ENCODE data around the gene WNT4.
A peak's percentile ranks its signal among the peaks of the same experiment; 100 is the strongest.
"Not testable (repeated sequence)": the region's sequence is repeated elsewhere in the genome, so short reads cannot be mapped to it uniquely, and the experiment has no call there.

WNT4 gene

GRCh38 chr1:22110016-22110415 lies 32.9 kb downstream of the WNT4 start:
- DNase-seq (ENCODE audit: low spot score): no peak

GRCh38 chr1:22108339-22109105 lies 34.4 kb downstream of the WNT4 start:
- no peak for DNase-seq (ENCODE audit: low spot score)

DNA sequence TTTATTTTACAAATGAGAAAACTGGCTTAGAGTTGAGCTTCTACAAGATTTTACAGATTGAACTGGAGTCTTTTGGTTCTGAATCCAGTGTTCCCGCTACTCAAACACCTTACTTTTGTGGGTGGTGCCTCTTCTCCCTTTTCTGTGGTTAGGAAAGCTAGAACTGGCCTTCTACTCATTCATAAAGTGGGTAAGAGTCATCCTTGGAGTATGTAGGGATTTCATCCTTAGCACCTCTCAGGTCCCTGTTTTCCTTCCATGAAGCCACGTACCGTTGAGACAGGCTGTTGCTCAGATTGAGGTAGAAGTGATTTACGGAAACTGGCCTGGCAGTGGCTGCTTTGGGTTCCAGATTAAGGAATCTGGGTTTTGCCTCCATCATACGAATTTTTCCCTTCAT lies 35.8 kb downstream of the WNT4 start:
- no peak for DNase-seq (ENCODE audit: low spot score)

- DNase-seq (ENCODE audit: low spot score): peak; percentile 73
Observed at GRCh38 chr1:22105611-22106207, 37.2 kb downstream of the WNT4 start.

GRCh38 chr1:22104865-22105437 lies 37.9 kb downstream of the WNT4 start:
- no peak for DNase-seq (ENCODE audit: low spot score)

DNA sequence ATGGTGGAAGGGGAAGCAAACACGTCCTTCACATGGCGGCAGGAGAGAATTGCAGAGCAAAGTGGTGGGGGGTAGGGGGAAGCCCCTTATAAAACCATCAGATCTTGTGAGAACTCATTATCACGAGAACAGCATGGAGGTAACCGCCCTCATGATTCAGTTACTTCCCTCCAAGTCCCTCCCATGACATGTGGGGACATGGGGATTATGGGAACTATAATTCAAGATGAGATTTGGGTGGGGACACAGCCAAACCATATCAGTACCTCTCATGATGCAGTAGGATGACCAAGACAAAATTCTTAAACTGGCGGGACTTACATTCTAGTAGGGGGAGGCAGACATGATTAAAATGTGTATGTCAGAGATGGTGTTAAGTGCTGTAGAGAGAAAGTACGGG lies 38.8 kb downstream of the WNT4 start:
- no peak for DNase-seq (ENCODE audit: low spot score)

DNA sequence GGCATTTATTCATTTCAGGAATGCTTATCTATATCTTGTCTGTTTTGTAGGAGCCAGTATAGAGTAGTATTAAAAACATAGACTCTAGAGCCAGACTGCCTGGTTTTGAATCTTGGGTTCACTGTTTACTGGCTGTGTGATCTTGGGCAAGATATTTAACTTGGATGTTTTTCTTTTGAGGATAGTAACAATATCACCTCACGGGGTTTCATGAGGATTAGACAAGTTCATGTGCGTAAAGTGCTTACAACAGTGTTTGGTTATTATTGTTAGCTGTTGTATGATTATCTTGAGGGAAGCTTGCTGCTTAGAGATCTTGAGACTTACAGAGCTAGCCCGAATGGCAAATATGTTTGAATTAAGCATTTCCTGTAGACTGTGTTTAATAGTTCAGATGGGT lies 40.2 kb downstream of the WNT4 start:
- DNase-seq (ENCODE audit: low spot score): no peak

DNA sequence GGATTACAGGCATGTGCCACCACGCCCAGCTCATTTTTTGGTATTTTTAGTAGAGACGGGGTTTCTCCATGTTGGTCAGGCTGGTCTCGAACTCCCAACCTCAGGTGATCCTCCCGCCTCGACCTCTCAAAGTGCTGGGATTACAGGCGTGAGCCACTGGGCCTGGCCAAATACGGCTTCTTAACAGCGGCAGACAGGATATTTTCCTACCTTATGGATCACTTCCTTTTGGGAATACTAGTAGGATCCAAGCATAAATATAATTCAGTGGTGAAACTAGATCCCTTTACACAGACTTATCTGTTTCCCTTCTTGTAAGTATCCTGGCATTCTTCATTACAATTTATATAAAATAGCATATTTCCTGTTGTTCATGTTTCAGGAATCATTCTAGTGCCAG lies 40.9 kb downstream of the WNT4 start:
- DNase-seq (ENCODE audit: low spot score): no peak

GRCh38 chr1:22101199-22101598 lies 41.7 kb downstream of the WNT4 start:
- no peak for DNase-seq (ENCODE audit: low spot score)

GRCh38 chr1:22100168-22100567 lies 42.7 kb downstream of the WNT4 start:
- DNase-seq (ENCODE audit: low spot score): no peak

GRCh38 chr1:22098752-22099151 lies 44.1 kb downstream of the WNT4 start:
- no peak for DNase-seq (ENCODE audit: low spot score)

DNA sequence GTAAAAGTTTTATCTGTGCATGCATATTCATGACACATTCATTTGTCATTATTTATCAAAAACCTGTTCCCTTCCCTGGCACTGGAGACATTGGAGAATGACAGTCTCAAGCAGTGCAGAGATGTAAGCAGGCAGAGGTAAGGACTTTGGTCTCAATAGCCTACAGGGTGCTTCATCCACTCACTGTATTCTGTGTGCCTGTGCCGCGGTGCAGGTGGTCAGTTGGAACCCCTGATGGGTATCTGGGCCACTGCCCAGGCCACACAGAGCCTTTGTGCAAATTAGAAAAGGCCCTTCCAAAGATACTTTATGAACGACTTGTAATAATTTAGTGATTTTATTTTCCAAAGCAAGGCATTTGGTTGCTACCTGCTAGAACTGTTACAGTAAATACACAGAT lies 46.4 kb downstream of the WNT4 start:
- peak; percentile 60 for DNase-seq (ENCODE audit: low spot score)

DNA sequence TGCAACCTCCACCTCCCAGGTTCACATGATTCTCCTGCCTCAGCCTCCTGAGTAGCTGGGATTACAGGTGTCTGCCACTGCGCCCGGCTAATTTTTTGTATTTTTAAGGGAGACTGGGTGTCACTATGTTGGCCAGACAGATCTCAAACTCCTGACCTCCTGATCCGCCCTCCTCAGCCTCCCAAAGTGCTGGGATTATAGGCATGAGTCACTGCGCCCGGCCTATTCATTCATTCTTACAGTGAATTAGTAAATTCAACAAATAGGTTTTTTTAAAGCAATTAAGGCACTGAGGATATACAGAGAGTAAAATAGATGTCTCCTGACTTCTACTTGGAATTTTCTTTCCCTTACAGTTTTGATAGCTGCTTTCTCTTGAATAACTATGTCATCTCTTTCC lies 46.9 kb downstream of the WNT4 start:
- no peak for DNase-seq (ENCODE audit: low spot score)

GRCh38 chr1:22093513-22093912 lies 49.4 kb downstream of the WNT4 start:
- DNase-seq (ENCODE audit: low spot score): no peak

- not testable (repeated sequence) for DNase-seq (ENCODE audit: low spot score)
Observed at GRCh38 chr1:22092026-22092768, 50.7 kb downstream of the WNT4 start.

- DNase-seq (ENCODE audit: low spot score): no peak
Observed at GRCh38 chr1:22090867-22091266, 52.0 kb downstream of the WNT4 start.

DNA sequence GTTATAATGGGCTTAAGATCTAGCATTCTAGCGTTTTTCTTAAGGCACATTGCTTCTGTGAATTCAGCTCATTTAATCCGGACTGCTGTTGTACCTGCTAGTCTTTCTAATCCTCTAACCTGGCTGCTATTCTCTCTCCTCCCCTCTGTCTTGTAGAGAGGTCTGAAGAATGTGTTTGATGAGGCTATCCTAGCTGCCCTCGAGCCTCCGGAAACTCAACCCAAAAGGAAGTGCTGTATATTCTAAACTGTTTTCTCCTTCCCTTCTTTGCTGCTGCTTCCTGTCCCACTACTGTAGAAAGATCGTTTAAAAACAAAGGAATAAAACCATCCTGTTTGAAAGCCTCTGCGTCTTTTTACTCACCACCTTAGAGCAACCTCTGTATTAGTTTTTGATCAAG lies 53.1 kb downstream of the WNT4 start:
- DNase-seq (ENCODE audit: low spot score): no peak

DNA sequence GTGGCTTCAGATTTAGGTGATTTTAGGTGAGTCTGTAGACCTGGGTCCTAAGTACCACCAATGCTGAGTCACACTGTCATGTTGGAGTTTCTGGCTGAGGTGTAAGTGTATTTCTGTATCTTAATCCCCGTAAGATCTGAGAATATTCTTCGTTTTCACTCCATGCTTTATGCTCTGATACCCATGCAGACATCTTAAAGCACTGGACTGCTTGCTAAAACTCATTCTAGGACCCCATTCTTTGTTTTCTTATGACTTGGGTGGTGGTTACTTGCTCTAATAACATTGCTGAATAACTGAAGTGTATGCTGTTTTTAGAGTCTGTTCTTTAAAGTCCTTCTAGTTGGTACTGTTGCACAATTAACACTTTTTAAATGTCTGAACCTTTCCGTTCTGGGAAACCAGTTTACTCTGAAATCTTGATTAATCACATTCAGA lies 53.7 kb downstream of the WNT4 start:
- no peak for DNase-seq (ENCODE audit: low spot score)

DNA sequence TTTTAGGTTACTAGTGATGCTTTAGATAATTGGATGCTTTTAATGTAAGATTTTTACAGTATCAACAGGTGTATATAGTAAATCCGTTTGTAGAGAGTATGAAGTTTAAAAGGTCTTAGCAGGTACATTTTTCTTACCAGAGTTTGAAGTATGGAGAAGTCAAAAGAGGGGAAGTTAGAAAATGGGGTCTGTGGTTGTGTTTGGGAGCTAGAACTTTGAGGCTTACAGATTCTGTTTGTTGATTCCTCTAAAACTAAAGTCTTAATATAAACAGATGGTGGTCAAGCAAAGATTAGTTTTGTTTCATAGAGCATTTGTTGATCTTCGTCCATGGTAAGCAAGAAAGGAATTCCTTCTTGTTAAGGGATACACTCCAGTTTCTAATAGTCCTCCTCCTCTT lies 54.6 kb downstream of the WNT4 start:
- no peak for DNase-seq (ENCODE audit: low spot score)

GRCh38 chr1:22080191-22080590 lies 62.7 kb downstream of the WNT4 start:
- DNase-seq (ENCODE audit: low spot score): no peak

- no peak for DNase-seq (ENCODE audit: low spot score)
Observed at GRCh38 chr1:22078133-22078532, 64.8 kb downstream of the WNT4 start.

GRCh38 chr1:22077728-22078127 lies 65.2 kb downstream of the WNT4 start:
- DNase-seq (ENCODE audit: low spot score): no peak

- DNase-seq (ENCODE audit: low spot score): no peak
Observed at GRCh38 chr1:22076346-22076745, 66.6 kb downstream of the WNT4 start.
